ENCODE results near the gene BCL11B. TPM values are rescaled to one million over a fixed set of nuclear protein-coding genes. Genes with fewer than 3 reads are reported as not detected.
A peak's percentile ranks its signal among the peaks of the same experiment; 100 is the strongest.

The BCL11B gene
- total and polyA plus RNA-seq, 9 of the 15 experiments (the other 6 are each of a cell fraction or from before 2014, with no cell fraction given): 0.09 TPM; not detected in 8

GRCh38 chr14:99320105-99320572 lies 48.1 kb upstream of the BCL11B start:
- DNase-seq (ENCODE audit: extremely low read depth in 1 of 4, low spot score in 3 of 4) (peak; percentile 68 to 84 (median 80)), ATAC-seq (peak; percentile 94), FAIRE-seq (no peak)
- no peak overlapping the region for H2AFZ ChIP-seq (ENCODE audit: low read depth, low read length)
- BruUV-seq (replicated peaks): no TSS peak
- no peak overlapping the region for H3K4me2 ChIP-seq (ENCODE audit: insufficient read depth, low read length)
- peaks cover 0 to 13% of the 10 kb centered on the region in 2 experiments; a peak in 3 of 5 replicates for H3K27me3 ChIP-seq (ENCODE audit: control insufficient read depth in 2 of 2, insufficient read depth in 2 of 2, low read length in 2 of 2)
- H3K79me2 ChIP-seq (ENCODE audit: control insufficient read depth, insufficient read depth, low read length): no peaks in the 10 kb centered on the region
- H3K9me3 ChIP-seq (replicated peaks; ENCODE audit: control insufficient read depth, insufficient read depth, low read depth, low read length): no peaks in the 10 kb centered on the region
- POLR2A ChIA-PET: interaction anchor here (0.6 to 0.9 kb wide), 4 partner anchors 11 to 171 kb away, joined by 3 read pairs; no protein-coding TSS in a partner anchor
- peaks cover 0 to 12% of the 10 kb centered on the region in 2 experiments; a peak in 2 of 5 replicates for H3K4me1 ChIP-seq (replicated peaks in 1 of 2; ENCODE audit: control insufficient read depth in 2 of 2, insufficient read depth in 2 of 2, low read length in 2 of 2)
- H3K27ac ChIP-seq (ENCODE audit: extremely low read depth, low read depth, low read length): no peak overlapping the region
- intact Hi-C loops (cut with micrococcal nuclease) (no loop called here), in situ Hi-C loops (cut with MboI) (no loop called here)
- H3K9ac ChIP-seq (ENCODE audit: insufficient read depth in 1 of 2, low read depth in 2 of 2, low read length in 2 of 2): no peak overlapping the region
- H4K20me1 ChIP-seq (replicated peaks; ENCODE audit: control insufficient read depth, insufficient read depth, low read length): 0 out of 2 replicates have a peak, but pooled peaks cover 3% of the 10 kb centered on the region
- H3K36me3 ChIP-seq (ENCODE audit: control insufficient read depth, insufficient read depth, low read length): no peaks in the 10 kb centered on the region
- CTCF ChIA-PET (ENCODE audit: low intra/inter-chr PET ratio): no interaction called here
- 0% methylated on average over 3 of the region's 23 CpGs for WGBS (ENCODE audit: insufficient coverage, low coverage, missing lambda C conversion rate)
- H3K4me3 ChIP-seq: no peak overlapping the region
- H3K9me1 ChIP-seq (ENCODE audit: control insufficient read depth, insufficient read depth, low read length): no peaks in the 10 kb centered on the region
- TF ChIP-seq ETS1 (conservative IDR thresholded peaks at IDR 0.05; ENCODE audit: control insufficient read depth, low read depth, low read length) (no peak), U2AF2 (optimal IDR thresholded peaks at IDR 0.05; ENCODE audit: low read depth, low read length) (no peak), ZNF551 (CRISPR knock-in tag; IDR thresholded peaks at IDR 0.05) (no peak), NCOA1 (IDR thresholded peaks at IDR 0.05; ENCODE audit: low read depth) (no peak), ZNF436 (CRISPR knock-in tag; IDR thresholded peaks at IDR 0.05) (no peak), SIN3A (IDR thresholded peaks at IDR 0.05; ENCODE audit: borderline replicate concordance in 2 of 2, control insufficient read depth in 1 of 2, low read depth in 2 of 2, low read length in 2 of 2) (no peak), ELF2 (CRISPR knock-in tag; IDR thresholded peaks at IDR 0.05) (no peak), KLF13 (tag; IDR thresholded peaks at IDR 0.05; ENCODE audit: borderline replicate concordance, low read depth) (0 out of 2 replicates have a peak, but pooled peaks have one; percentile 14), CTBP1 (IDR thresholded peaks at IDR 0.05; ENCODE audit: borderline replicate concordance) (0 out of 2 replicates have a peak, but pooled peaks have one; percentile 16), RNF2 (IDR thresholded peaks at IDR 0.05) (no peak), BDP1 (IDR thresholded peaks at IDR 0.05; ENCODE audit: insufficient read depth, insufficient read length) (no peak), NFXL1 (CRISPR knock-in tag; IDR thresholded peaks at IDR 0.05) (no peak), RAD21 (CRISPR knock-in tag; conservative IDR thresholded peaks at IDR 0.05 in 1 of 2, IDR thresholded peaks at IDR 0.05 in 1 of 2) (peak in 1 of 2 experiments; percentile 58; a peak in 2 of 4 replicates), USF1 (CRISPR knock-in tag; IDR thresholded peaks at IDR 0.05) (no peak), CTCF (IDR thresholded peaks at IDR 0.05 in 2 of 3, conservative IDR thresholded peaks at IDR 0.05 in 1 of 3; ENCODE audit: insufficient read depth in 2 of 3, low read depth in 1 of 3, low read length in 3 of 3) (peak; percentile 71 to 78 (median 75)), NKRF (IDR thresholded peaks at IDR 0.05; ENCODE audit: borderline replicate concordance) (no peak)
